Naive B cell (primary cell): Measurements from ENCODE around the gene PHACTR2. TPM values are rescaled to one million over a fixed set of nuclear protein-coding genes. Genes with fewer than 3 reads are reported as not detected.
"Not testable (repeated sequence)": the region's sequence is repeated elsewhere in the genome, so short reads cannot be mapped to it uniquely, and the experiment has no call there.

Source experiments
- ATAC-seq, 2 donors: fragments of 150-1000 bp; cut with Tn5 transposase; 2 replicates each; pipeline ENCODE4 v1.10.0; 2021; ENCODE audit warnings: low read depth in 2 of 2, mild to moderate bottlenecking in 2 of 2, moderate library complexity in 2 of 2
- DNase-seq: peaks from one replicate; pipeline ENCODE4 v3.0.0; 2022
- H3K27ac Mint-ChIP-seq, 6 donors: one replicate each; pipeline ENCODE4 v1.8.0; 2020 to 2022; ENCODE audit warnings: mild to moderate bottlenecking in 6 of 6, mixed read lengths in 6 of 6, moderate library complexity in 5 of 6, inconsistent platforms in 2 of 6
- H3K27me3 Mint-ChIP-seq, 3 donors: one replicate each; pipeline ENCODE4 v1.8.0; 2021 to 2022; ENCODE audit warnings: mixed read lengths in 3 of 3, mild to moderate bottlenecking in 1 of 3
- H3K36me3 Mint-ChIP-seq, 2 donors: one replicate each; pipeline ENCODE4 v1.8.0; 2020 to 2022; ENCODE audit warnings: mixed read lengths in 2 of 2, inconsistent platforms in 1 of 2, mild to moderate bottlenecking in 1 of 2
- H3K4me1 Mint-ChIP-seq, 3 donors: one replicate each; pipeline ENCODE4 v1.8.0; 2020 to 2022; ENCODE audit warnings: mixed read lengths in 3 of 3, inconsistent platforms in 1 of 3, mild to moderate bottlenecking in 1 of 3, moderate library complexity in 1 of 3
- H3K4me3 Mint-ChIP-seq, 8 donors: one replicate each; pipeline ENCODE4 v1.8.0; 2020 to 2022; ENCODE audit warnings: mild to moderate bottlenecking in 8 of 8, mixed read lengths in 8 of 8, moderate library complexity in 8 of 8, inconsistent platforms in 2 of 8
- H3K9me3 Mint-ChIP-seq, 7 donors: one replicate each; pipeline ENCODE4 v1.8.0; 2020 to 2022; ENCODE audit warnings: mixed read lengths in 7 of 7, mild to moderate bottlenecking in 5 of 7, inconsistent platforms in 2 of 7, moderate library complexity in 1 of 7
- polyA plus RNA-seq, 6 donors: library from polyadenylated mRNA; unstranded; fragments of 300-500 nt; fragmentation: Illumina TruSeq; gene quantifications; one replicate each; pipeline ENCODE4 v1.2.3, GENCODE V29; 2021; ENCODE audit warnings: low read depth in 6 of 6

PHACTR2 gene
- polyA plus RNA-seq, 6 donors from 2014 or later: 0.05 to 3.5 (median 1.5) TPM

- Mint-ChIP-seq H3K4me1 (no peaks in the 10 kb centered on the region), H3K36me3 (peaks cover 0 to 7% of the 10 kb centered on the region in 2 donors), H3K27me3 (no peaks in the 10 kb centered on the region), H3K4me3 (no peak overlapping the region), H3K9me3 (no peaks in the 10 kb centered on the region), H3K27ac (peak overlapping the region in 1 of 6 donors; percentile 11)
- no peak for ATAC-seq
- no peak for DNase-seq
Measured at GRCh38 chr6:143778926-143779325, 101.2 kb downstream of the PHACTR2 start.

DNA sequence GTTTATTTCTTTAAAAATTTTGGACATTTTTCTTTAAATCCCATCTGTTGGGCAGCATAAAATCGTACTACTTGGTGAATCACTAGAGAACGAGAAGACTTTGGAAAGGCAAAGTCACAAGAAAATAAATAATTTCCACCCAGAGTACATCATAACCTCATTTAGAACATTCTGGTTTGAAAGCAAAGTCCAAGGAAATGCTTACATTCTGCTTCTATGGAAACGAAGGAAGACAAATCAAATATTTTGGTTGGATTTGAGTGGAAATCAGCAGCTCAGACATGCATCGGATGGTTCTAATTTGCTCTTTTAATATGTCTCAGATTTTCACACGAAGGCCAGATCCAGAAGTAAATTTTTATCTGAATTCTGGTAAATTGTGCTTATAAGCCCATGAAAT, 104.7 kb downstream of the PHACTR2 start:
- Mint-ChIP-seq H3K4me3 (no peak overlapping the region), H3K9me3 (peaks cover 15 to 25% (median 22%) of the 10 kb centered on the region in 7 donors), H3K27me3 (no peaks in the 10 kb centered on the region), H3K36me3 (peaks cover 26 to 29% of the 10 kb centered on the region in 2 donors), H3K4me1 (no peaks in the 10 kb centered on the region), H3K27ac (no peak overlapping the region)
- DNase-seq (no peak), ATAC-seq (no peak)

GRCh38 chr6:143783077-143783476, 105.3 kb downstream of the PHACTR2 start:
- ATAC-seq (no peak), DNase-seq (no peak)
- H3K27ac Mint-ChIP-seq: no peak overlapping the region
- H3K27me3 Mint-ChIP-seq: no peaks in the 10 kb centered on the region
- no peak overlapping the region for H3K4me3 Mint-ChIP-seq
- peaks cover 26 to 29% of the 10 kb centered on the region in 2 donors for H3K36me3 Mint-ChIP-seq
- no peaks in the 10 kb centered on the region for H3K4me1 Mint-ChIP-seq
- peaks cover 15 to 26% (median 22%) of the 10 kb centered on the region in 7 donors for H3K9me3 Mint-ChIP-seq

DNA sequence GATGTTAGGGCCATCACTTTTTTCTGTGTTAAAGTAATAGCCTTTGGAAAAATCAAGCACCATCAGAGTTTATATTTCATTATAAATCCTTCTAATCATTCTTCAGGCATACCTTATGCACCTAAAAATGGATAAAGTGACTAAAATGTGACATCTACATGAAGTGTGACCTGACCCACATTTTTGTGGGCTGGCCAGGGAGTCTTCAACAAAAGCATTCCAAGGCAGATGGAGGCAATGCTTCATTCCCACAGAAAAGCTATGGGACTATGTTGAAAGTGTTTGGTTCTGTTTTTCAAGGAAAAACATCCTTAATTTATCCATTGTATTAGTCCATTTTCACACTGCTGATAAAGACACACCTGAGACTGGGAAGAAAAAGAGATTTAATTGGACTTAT, 106.6 kb downstream of the PHACTR2 start:
- no peak overlapping the region for H3K27ac Mint-ChIP-seq
- no peaks in the 10 kb centered on the region for H3K4me1 Mint-ChIP-seq
- no peaks in the 10 kb centered on the region for H3K27me3 Mint-ChIP-seq
- no peak for DNase-seq
- H3K36me3 Mint-ChIP-seq: peaks cover 26 to 29% of the 10 kb centered on the region in 2 donors
- no peak overlapping the region for H3K4me3 Mint-ChIP-seq
- ATAC-seq: no peak
- H3K9me3 Mint-ChIP-seq: peaks cover 15 to 26% (median 22%) of the 10 kb centered on the region in 7 donors

GRCh38 chr6:143786371-143786770, 108.6 kb downstream of the PHACTR2 start:
- DNase-seq, H3K4me1 Mint-ChIP-seq, H3K4me3 Mint-ChIP-seq, ATAC-seq, H3K27ac Mint-ChIP-seq, H3K27me3 Mint-ChIP-seq: not testable (repeated sequence)
- peaks cover 15 to 26% (median 22%) of the 10 kb centered on the region in 7 donors for H3K9me3 Mint-ChIP-seq
- peaks cover 27 to 41% of the 10 kb centered on the region in 2 donors for H3K36me3 Mint-ChIP-seq

DNA sequence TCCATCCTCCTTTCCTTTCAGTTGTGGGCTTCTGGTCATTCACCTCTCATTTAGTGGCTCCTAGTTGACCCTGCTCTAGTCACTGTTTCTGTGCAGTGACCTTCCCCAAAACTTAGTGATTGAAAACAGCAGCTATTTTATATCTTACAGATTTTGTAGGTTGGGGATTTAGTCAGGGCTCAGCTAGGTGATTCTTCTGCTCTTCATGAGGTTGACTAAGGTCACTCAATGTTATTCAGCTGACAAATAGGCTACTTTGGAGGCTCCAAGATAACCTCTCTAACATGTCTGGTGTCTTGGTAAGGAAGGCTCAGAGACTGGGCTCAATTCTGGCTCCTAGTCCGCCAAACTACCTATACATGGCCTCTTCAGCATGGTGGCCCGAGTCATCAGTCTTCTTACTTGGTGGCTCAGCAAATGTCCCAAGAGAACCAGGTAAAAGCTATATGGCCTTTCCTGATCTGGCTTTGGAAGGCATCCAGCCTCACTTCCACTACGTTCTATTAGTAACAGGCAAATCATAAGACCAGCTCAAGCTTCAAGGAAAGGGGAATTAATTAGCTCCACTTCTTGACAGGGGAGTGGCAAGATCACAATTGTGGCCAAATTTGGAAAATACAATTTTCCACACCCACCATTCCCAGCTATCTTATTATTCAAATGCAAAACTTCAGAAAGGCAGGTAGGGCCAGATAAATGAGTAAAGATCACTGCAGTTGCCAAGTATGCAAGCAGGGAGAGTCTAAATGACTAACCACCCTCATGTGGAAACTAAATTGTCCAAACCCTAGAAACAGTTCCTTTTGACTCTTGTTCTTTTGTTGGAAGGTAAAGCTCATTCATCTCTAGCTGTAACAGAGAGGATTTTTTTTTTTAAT, 114.9 kb downstream of the PHACTR2 start:
- peaks cover 11 to 25% of the 10 kb centered on the region in 2 donors for H3K36me3 Mint-ChIP-seq

DNA sequence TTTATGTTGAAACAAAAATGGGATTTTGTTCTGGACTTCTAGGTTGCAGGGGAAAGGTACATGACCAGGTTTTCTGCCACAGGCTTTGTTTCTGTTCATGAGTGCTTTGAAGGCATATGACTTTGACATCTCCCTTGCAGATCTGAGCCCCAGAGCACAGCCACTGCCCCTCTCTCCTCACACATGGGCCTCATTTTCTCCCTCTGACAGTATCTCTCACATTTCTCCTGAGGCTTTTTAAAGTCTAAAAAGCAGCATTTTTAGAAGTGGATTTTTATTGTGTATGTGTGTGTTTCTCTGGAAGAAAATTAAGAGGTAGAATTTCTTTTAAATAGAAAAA, 115.5 kb downstream of the PHACTR2 start:
- Mint-ChIP-seq H3K36me3 (peaks cover 15 to 25% of the 10 kb centered on the region in 2 donors), H3K27me3 (no peaks in the 10 kb centered on the region), H3K4me3 (no peak overlapping the region), H3K27ac (no peak overlapping the region), H3K4me1 (no peaks in the 10 kb centered on the region), H3K9me3 (peaks cover 2 to 12% (median 5%) of the 10 kb centered on the region in 7 donors)
- ATAC-seq (no peak), DNase-seq (no peak)

More for the DNA sequence above, 114.9 kb downstream of the PHACTR2 start:
- no peak for ATAC-seq
- peak overlapping the region in 1 of 6 donors; percentile 69 for H3K27ac Mint-ChIP-seq
- peaks cover 2 to 12% (median 5%) of the 10 kb centered on the region in 7 donors for H3K9me3 Mint-ChIP-seq
- peak overlapping the region in 1 of 8 donors; percentile 62 for H3K4me3 Mint-ChIP-seq
- H3K27me3 Mint-ChIP-seq: no peaks in the 10 kb centered on the region
- DNase-seq: no peak
- no peaks in the 10 kb centered on the region for H3K4me1 Mint-ChIP-seq

GRCh38 chr6:143796551-143796950, 118.8 kb downstream of the PHACTR2 start:
- not testable (repeated sequence) for DNase-seq, ATAC-seq, H3K4me1 Mint-ChIP-seq, H3K27me3 Mint-ChIP-seq, H3K27ac Mint-ChIP-seq, H3K4me3 Mint-ChIP-seq
- H3K9me3 Mint-ChIP-seq: peaks cover 12 to 35% (median 19%) of the 10 kb centered on the region in 7 donors
- peaks cover 27 to 33% of the 10 kb centered on the region in 2 donors for H3K36me3 Mint-ChIP-seq

DNA sequence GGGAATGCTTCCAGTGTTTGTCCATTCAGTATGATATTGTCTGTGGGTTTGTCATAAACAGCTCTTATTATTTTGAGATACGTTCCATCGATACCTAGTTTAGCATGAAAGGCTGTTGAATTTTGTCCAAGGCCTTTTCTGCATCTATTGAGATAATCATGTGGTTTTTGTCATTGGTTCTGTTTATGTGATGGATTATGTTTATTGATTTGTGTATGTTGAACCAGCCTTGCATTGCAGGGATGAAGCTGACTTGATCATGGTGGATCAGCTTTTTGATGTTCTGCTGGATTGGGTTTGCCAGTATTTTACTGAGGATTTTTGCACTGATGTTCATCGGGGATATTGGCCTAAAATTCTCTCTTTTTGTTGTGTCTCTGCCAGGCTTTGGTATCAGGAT, 120.7 kb downstream of the PHACTR2 start:
- not testable (repeated sequence) for H3K4me1 Mint-ChIP-seq, DNase-seq, H3K27ac Mint-ChIP-seq, H3K4me3 Mint-ChIP-seq, ATAC-seq, H3K27me3 Mint-ChIP-seq
- Mint-ChIP-seq H3K36me3 (peaks cover 23 to 28% of the 10 kb centered on the region in 2 donors), H3K9me3 (peaks cover 12 to 23% (median 18%) of the 10 kb centered on the region in 7 donors)

DNA sequence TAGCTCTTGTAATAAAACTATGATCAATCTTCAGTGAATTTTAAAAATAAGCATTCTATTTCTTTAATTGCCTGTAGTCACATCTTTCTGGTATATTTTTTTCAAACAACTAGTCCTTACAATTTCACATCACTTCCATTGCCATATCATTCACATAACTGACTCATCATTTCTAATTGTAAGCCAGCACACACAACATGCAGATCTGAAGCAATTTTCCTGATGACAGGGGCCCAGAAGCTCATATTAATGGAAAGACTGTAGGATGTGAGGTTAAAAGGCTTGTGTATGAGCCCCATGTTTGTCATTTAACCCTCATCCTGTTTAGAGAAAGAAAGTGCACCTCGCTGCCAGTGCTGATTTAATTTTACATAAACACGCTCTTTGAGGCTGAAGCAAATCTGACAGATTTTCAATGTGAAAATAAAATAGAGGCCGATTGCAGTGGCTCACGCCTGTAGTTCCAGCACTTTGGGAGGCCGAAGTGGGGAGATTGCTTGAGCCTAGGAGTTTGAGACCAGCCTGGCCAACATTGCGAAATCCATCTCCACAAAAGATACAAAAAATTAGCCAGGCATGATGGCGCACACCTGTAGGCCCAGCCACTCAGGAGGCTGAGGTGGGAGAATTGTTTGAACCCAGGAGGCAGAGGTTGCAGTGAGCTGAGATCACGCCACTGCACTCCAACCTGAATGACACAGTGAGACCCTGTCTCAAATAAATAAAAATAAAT, 125.2 kb downstream of the PHACTR2 start:
- Mint-ChIP-seq H3K27me3 (no peaks in the 10 kb centered on the region), H3K27ac (no peak overlapping the region), H3K4me3 (no peak overlapping the region), H3K36me3 (peaks cover 27 to 30% of the 10 kb centered on the region in 2 donors), H3K4me1 (no peaks in the 10 kb centered on the region), H3K9me3 (peaks cover 10 to 23% (median 14%) of the 10 kb centered on the region in 7 donors)
- no peak for ATAC-seq
- no peak for DNase-seq

DNA sequence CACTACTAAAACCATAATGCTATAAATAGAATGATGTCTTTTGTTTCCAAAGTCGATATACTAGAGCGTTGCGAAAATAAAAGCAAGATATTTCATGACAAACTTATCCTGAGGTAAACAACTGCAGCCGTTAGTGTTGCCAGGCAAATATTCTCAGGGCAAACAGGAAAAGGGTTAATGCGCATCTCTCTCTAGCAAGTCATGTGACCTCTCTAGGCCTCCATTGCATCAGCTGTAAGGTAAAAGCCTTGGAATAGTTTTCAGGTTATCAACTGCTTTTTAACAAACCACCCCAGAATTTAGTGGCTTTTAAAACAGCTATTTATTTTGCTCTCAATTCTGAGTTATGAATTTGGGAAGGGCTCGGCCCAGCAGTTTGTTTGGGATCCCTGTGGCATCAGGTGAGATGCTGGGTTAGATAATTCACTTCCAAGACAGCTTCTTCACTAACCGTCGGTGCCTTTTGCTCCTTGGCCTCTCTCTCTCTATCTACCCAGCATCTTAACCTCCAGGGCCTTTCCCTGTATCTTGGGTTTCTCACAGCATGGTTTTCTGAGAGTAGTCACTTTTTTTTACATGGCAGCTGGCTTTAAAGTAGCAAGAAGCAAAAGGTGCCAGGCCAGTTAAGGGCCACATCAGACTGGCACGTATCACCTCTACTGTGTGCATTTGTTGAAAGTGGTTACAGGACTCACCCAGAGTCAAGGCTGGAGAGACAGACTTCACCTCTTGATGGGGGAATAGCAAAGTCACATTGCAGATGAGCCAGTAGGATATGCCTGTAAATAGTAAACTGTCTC, 126.2 kb downstream of the PHACTR2 start:
- peaks cover 19 to 30% of the 10 kb centered on the region in 2 donors for H3K36me3 Mint-ChIP-seq
- no peaks in the 10 kb centered on the region for H3K4me1 Mint-ChIP-seq
- H3K9me3 Mint-ChIP-seq: peaks cover 8 to 21% (median 13%) of the 10 kb centered on the region in 7 donors
- no peaks in the 10 kb centered on the region for H3K27me3 Mint-ChIP-seq
- ATAC-seq (no peak), DNase-seq (no peak)
- no peak overlapping the region for H3K4me3 Mint-ChIP-seq
- H3K27ac Mint-ChIP-seq: no peak overlapping the region

DNA sequence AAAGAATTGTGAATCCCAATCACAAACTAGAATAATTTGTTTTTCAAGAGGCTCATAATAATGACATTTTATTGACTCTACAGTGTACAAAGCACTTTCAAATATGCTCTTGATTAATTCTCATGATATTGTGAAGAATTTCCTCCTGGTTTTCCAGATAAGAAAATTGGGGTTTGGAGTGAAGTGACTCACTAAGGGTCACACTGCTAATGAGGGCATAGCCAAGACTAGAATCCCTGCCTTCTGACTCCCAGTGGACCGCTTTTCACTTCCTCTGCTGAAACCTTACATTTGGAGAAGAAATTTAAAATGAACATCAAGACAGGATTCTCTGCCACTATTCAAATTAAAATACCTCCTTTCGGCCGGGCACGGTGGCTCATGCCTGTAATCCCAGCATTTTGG, 127.1 kb downstream of the PHACTR2 start:
- H3K4me1 Mint-ChIP-seq: no peaks in the 10 kb centered on the region
- no peaks in the 10 kb centered on the region for H3K27me3 Mint-ChIP-seq

More for the DNA sequence above, 127.1 kb downstream of the PHACTR2 start:
- Mint-ChIP-seq H3K9me3 (peaks cover 0 to 13% (median 6%) of the 10 kb centered on the region in 7 donors), H3K27ac (no peak overlapping the region), H3K4me3 (no peak overlapping the region), H3K36me3 (peaks cover 11 to 25% of the 10 kb centered on the region in 2 donors)
- no peak for DNase-seq
- ATAC-seq: no peak
